ENCODE data around the gene ASB18. TPM values are rescaled to one million over a fixed set of nuclear protein-coding genes. Genes with fewer than 3 reads are reported as not detected.
A peak's percentile ranks its signal among the peaks of the same experiment; 100 is the strongest.

Gene ASB18
- total and polyA plus RNA-seq, 7 experiments from 2014 or later = not detected

DNA sequence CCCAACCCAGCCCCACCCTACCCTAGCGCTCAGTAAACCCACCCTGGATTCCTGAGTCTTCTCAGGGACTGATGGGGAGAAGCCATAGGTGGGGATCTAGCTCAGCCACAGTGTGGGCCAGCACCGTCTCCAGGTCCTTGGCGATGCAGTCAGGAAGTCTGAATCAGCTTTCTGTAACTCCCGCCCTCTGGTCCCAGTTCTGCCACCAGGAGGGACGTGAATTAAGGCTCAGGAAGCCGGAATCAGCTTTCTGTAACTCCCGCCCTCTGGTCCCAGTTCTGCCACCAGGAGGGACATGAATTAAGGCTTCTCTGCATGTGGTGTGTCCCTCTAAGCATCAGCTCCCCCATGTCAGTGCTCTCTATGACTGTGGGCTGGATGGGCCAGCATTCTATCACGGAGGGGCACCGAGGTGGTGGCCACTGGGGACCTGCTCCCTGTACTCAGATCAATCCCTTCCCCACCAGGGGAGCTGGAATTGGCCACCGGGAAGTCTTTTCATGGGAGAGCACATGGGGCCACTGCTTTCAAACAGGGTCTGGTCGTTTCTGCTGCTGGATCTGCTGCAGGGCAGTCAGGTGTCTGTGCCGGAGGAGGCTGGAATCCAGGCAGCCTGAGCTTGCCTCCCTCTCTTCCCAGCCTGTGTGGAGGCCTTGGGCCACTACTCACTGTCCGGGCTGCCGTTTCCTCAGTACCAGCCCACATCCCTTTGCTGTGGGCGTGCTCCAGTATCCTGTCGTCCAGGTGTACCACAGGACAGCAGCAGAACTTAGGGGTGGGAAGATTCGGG lies 24.7 kb downstream of the ASB18 start:
- no peak overlapping the region for H3K27ac ChIP-seq (ENCODE audit: low read depth, low read length)
- Mint-ChIP-seq H3K4me3 (no peak overlapping the region), H3K27ac (no peak overlapping the region), H3K36me3 (peaks cover 0 to 4% (median 2%) of the 10 kb centered on the region in 5 donors), H3K4me1 (peaks cover 0 to 8% (median 4%) of the 10 kb centered on the region in 7 donors), H3K9me3 (peaks cover 0 to 9% (median under 1%) of the 10 kb centered on the region in 11 donors), H3K27me3 (peaks cover 35 to 60% (median 41%) of the 10 kb centered on the region in 5 donors)
- ChIA-PET POLR2A (no interaction called here), CTCF (no interaction called here)
- H3K9me3 ChIP-seq (ENCODE audit: control insufficient read depth in 2 of 3, low read length in 3 of 3) = no peaks in the 10 kb centered on the region
- intact Hi-C loops (cut with micrococcal nuclease) = no loop called here
- no peaks in the 10 kb centered on the region for H3K27me3 ChIP-seq (ENCODE audit: control insufficient read depth in 2 of 2, insufficient read depth in 2 of 2, low read length in 2 of 2)
- no peaks in the 10 kb centered on the region for H3K36me3 ChIP-seq (ENCODE audit: control insufficient read depth in 2 of 3, insufficient read depth in 3 of 3, low read length in 3 of 3)
- no peak for DNase-seq
- no peak overlapping the region for H3K4me3 ChIP-seq (ENCODE audit: low read length)
- ATAC-seq = no peak
- H3K4me1 ChIP-seq (ENCODE audit: control insufficient read depth in 2 of 2, insufficient read depth in 2 of 2, low read length in 2 of 2) = no peaks in the 10 kb centered on the region

DNA sequence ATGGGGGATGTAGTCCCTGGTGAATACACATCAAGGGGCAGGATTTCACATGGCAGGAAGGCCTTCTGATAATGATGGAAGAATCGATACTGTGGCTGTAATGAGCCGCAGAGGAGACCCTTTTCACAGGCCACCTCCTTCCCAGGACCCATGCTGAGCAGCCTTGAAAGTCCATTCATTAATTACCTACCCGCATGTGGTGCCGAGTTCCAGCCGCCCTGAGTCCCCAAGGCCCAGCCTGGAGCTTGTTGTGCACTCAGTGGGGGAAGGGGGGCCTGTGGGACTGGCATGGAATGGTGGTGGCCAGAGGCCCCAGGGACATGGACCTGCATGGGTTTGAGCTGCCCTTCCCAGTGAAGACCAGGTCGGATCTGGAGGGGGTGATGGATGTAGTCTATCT lies 25.5 kb downstream of the ASB18 start:
- Mint-ChIP-seq H3K9me3 (peaks cover 0 to 17% (median 4%) of the 10 kb centered on the region in 11 donors), H3K36me3 (peaks cover 0 to 4% (median 2%) of the 10 kb centered on the region in 5 donors), H3K27ac (no peak overlapping the region), H3K4me1 (peaks cover 0 to 8% (median 4%) of the 10 kb centered on the region in 7 donors), H3K4me3 (no peak overlapping the region), H3K27me3 (peaks cover 40 to 67% (median 48%) of the 10 kb centered on the region in 5 donors)
- Histone ChIP-seq H3K9me3 (ENCODE audit: control insufficient read depth in 2 of 3, low read length in 3 of 3) (no peaks in the 10 kb centered on the region), H3K4me1 (ENCODE audit: control insufficient read depth in 2 of 2, insufficient read depth in 2 of 2, low read length in 2 of 2) (no peaks in the 10 kb centered on the region), H3K27ac (ENCODE audit: low read depth, low read length) (no peak overlapping the region), H3K36me3 (ENCODE audit: control insufficient read depth in 2 of 3, insufficient read depth in 3 of 3, low read length in 3 of 3) (no peaks in the 10 kb centered on the region), H3K27me3 (ENCODE audit: control insufficient read depth in 2 of 2, insufficient read depth in 2 of 2, low read length in 2 of 2) (no peaks in the 10 kb centered on the region), H3K4me3 (ENCODE audit: low read length) (no peak overlapping the region)
- ATAC-seq (no peak), DNase-seq (no peak)
- CTCF ChIA-PET = no interaction called here
- intact Hi-C loops (cut with micrococcal nuclease) = no loop called here
- POLR2A ChIA-PET = no interaction called here

DNA sequence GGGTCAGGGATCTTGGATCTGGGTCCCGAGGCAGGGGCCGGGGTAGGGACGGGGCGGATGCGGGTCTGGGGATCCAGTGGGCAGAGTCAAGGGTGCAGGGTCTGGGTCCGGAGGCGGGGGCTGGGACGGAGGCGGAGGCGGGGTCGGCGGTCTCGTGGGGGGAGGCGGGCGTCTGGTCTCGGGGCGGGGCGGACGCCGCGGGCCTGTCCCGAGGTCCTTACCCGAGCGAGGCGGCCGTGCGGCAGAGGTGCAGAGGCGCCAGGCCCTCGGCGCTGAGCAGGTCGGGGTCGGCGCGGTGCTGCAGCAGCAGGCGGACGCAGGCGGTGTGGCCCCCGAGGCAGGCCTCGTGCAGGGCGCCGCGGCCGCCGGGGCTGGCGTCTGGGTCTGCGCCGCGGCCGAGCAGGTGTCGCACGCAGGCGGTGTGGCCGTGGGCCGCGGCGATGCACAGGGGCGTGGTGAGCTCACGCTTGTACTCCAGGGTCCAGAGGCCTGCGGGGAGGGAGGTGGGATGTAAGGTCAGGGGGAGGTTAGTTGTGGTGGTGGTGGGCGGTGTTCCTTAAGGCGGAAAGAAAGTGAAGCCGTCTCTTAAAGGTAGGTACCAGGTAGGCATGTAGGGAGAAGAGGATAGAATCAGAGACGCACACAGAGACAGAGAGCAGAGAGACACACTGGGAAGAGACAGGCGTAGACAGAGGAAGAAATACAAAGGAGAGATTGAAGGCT lies 26.6 kb downstream of the ASB18 start:
- Mint-ChIP-seq H3K4me3 (peak overlapping the region in 1 of 10 donors; percentile 67), H3K27ac (no peak overlapping the region), H3K4me1 (peaks cover 0 to 8% (median 4%) of the 10 kb centered on the region in 7 donors), H3K9me3 (peaks cover 0 to 26% (median 7%) of the 10 kb centered on the region in 11 donors), H3K27me3 (peaks cover 40 to 72% (median 51%) of the 10 kb centered on the region in 5 donors), H3K36me3 (peaks cover 0 to 4% (median 2%) of the 10 kb centered on the region in 5 donors)
- Histone ChIP-seq H3K4me3 (ENCODE audit: low read length) (no peak overlapping the region), H3K9me3 (ENCODE audit: control insufficient read depth in 2 of 3, low read length in 3 of 3) (no peaks in the 10 kb centered on the region), H3K4me1 (ENCODE audit: control insufficient read depth in 2 of 2, insufficient read depth in 2 of 2, low read length in 2 of 2) (no peaks in the 10 kb centered on the region), H3K36me3 (ENCODE audit: control insufficient read depth in 2 of 3, insufficient read depth in 3 of 3, low read length in 3 of 3) (no peaks in the 10 kb centered on the region), H3K27ac (ENCODE audit: low read depth, low read length) (no peak overlapping the region), H3K27me3 (ENCODE audit: control insufficient read depth in 2 of 2, insufficient read depth in 2 of 2, low read length in 2 of 2) (no peaks in the 10 kb centered on the region)
- intact Hi-C loops (cut with micrococcal nuclease) = no loop called here
- DNase-seq = no peak
- POLR2A ChIA-PET = no interaction called here
- no peak for ATAC-seq
- CTCF ChIA-PET = no interaction called here

DNA sequence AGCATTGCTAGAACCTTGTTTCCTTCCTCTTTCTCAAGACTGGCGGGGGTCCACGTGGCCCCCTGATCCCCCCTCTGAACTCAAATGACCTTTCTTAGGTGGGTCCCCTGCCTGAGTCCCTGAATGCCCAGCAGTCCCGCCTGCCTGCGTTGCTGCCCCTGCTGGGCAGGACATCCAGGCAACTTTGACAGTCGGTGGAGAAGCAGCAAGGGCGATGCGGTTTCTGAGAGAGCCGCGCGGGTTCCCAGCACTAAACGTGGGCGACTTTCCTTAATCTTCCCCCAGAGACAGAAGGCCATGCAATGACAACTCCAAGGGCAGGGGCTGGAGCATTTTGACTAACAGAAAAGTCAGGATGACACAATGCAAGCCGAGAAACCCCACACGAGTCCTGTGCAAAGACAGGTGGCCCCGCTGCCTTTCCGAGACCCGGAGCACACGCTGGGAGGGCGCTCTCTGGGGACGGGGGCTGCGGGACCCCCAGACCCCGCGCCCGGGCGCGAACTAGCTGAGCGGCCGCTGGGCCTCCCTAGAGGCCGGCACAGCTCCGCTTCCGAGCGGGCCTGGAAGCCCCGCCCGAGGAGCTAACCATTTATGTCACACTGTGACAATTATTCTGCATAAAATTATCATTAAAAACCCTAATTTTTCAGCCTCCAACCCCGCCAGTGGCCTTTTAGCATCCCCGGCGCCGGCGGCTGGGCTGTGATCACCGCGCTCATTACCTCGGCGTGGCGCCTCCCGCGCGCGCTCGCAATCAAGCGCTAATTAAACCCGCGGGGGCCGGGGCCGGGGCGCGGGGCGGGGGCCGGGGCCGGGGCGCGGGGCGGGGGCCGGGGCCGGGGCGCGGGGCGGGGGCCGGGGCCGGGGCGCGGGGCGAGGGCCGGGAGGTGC lies 27.4 kb downstream of the ASB18 start:
- ChIA-PET CTCF (no interaction called here), POLR2A (no interaction called here)
- Mint-ChIP-seq H3K4me1 (peaks cover 0 to 8% (median 4%) of the 10 kb centered on the region in 7 donors), H3K4me3 (peak overlapping the region in 4 of 10 donors; percentile 8 to 63 (median 36)), H3K27ac (no peak overlapping the region), H3K36me3 (peaks cover 0 to 4% (median 2%) of the 10 kb centered on the region in 5 donors), H3K9me3 (peaks cover 0 to 32% (median 11%) of the 10 kb centered on the region in 11 donors), H3K27me3 (peaks cover 40 to 69% (median 51%) of the 10 kb centered on the region in 5 donors)
- ATAC-seq (no peak), DNase-seq (no peak)
- H3K9me3 ChIP-seq (ENCODE audit: control insufficient read depth in 2 of 3, low read length in 3 of 3) = no peaks in the 10 kb centered on the region
- H3K36me3 ChIP-seq (ENCODE audit: control insufficient read depth in 2 of 3, insufficient read depth in 3 of 3, low read length in 3 of 3) = no peaks in the 10 kb centered on the region
- no peaks in the 10 kb centered on the region for H3K27me3 ChIP-seq (ENCODE audit: control insufficient read depth in 2 of 2, insufficient read depth in 2 of 2, low read length in 2 of 2)
- no peak overlapping the region for H3K27ac ChIP-seq (ENCODE audit: low read depth, low read length)
- no peak overlapping the region for H3K4me3 ChIP-seq (ENCODE audit: low read length)
- H3K4me1 ChIP-seq (ENCODE audit: control insufficient read depth in 2 of 2, insufficient read depth in 2 of 2, low read length in 2 of 2) = no peaks in the 10 kb centered on the region
- intact Hi-C loops (cut with micrococcal nuclease) = no loop called here

DNA sequence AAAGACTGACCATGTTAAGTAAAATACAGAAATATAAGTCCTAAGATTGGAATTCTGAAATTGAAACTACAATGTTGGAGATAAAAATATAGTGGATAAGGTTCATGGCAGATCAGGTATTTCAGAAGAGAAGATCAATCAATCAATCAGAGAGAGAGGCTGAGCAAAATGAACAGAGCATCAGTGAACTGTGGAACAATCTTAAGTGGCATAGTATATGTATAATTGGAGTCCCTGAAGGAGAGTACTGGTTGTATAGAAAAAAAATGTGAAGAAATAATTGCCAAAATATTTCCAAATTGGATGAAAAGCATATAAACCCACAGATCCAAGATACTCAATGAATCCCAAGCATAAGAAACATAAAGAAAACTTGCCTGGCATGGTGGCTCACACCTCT lies 35.0 kb downstream of the ASB18 start:
- no peaks in the 10 kb centered on the region for H3K4me1 Mint-ChIP-seq
- POLR2A ChIA-PET = no interaction called here

DNA sequence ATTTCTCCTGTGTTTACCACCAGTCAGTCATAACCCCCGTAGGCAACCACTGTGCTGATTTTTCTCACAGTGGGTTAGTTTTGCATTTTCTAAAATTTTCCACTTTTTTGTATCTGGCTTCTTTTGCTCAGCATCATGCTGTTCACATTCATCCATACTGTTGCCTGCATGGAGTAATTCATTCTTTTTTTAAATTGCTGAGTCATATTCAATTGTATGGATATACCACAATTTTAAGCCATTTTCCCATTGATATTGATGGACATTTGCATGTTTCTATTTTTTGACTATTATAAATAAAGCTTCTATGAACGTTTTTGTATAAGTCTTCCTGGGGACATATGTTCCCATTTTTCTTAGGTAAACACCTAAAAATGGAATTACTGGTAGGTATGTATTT lies 40.5 kb downstream of the ASB18 start:
- H3K4me1 ChIP-seq (ENCODE audit: control insufficient read depth in 2 of 2, insufficient read depth in 2 of 2, low read length in 2 of 2) = no peaks in the 10 kb centered on the region
- POLR2A ChIA-PET = no interaction called here
- no peak overlapping the region for H3K4me3 ChIP-seq (ENCODE audit: low read length)
- no peak overlapping the region for H3K27ac ChIP-seq (ENCODE audit: low read depth, low read length)
- CTCF ChIA-PET = no interaction called here
- intact Hi-C loops (cut with micrococcal nuclease) = no loop called here
- Mint-ChIP-seq H3K27ac (no peak overlapping the region), H3K36me3 (peaks cover 0 to 12% (median 0%) of the 10 kb centered on the region in 5 donors), H3K4me3 (no peak overlapping the region), H3K9me3 (peaks cover 3 to 51% (median 13%) of the 10 kb centered on the region in 11 donors), H3K27me3 (peaks cover 0 to 36% (median 16%) of the 10 kb centered on the region in 5 donors), H3K4me1 (no peaks in the 10 kb centered on the region)
- ATAC-seq (no peak), DNase-seq (no peak)
- H3K36me3 ChIP-seq (ENCODE audit: control insufficient read depth in 2 of 3, insufficient read depth in 3 of 3, low read length in 3 of 3) = no peaks in the 10 kb centered on the region
- H3K9me3 ChIP-seq (ENCODE audit: control insufficient read depth in 2 of 3, low read length in 3 of 3) = peaks cover 0 to 21% (median 0%) of the 10 kb centered on the region in 3 experiments
- no peaks in the 10 kb centered on the region for H3K27me3 ChIP-seq (ENCODE audit: control insufficient read depth in 2 of 2, insufficient read depth in 2 of 2, low read length in 2 of 2)

More for the DNA sequence above, 35.0 kb downstream of the ASB18 start:
- Histone ChIP-seq H3K27ac (ENCODE audit: low read depth, low read length) (no peak overlapping the region), H3K9me3 (ENCODE audit: control insufficient read depth in 2 of 3, low read length in 3 of 3) (peaks cover 0 to 20% (median 0%) of the 10 kb centered on the region in 3 experiments), H3K4me3 (ENCODE audit: low read length) (no peak overlapping the region), H3K27me3 (ENCODE audit: control insufficient read depth in 2 of 2, insufficient read depth in 2 of 2, low read length in 2 of 2) (no peaks in the 10 kb centered on the region), H3K36me3 (ENCODE audit: control insufficient read depth in 2 of 3, insufficient read depth in 3 of 3, low read length in 3 of 3) (no peaks in the 10 kb centered on the region), H3K4me1 (ENCODE audit: control insufficient read depth in 2 of 2, insufficient read depth in 2 of 2, low read length in 2 of 2) (no peaks in the 10 kb centered on the region)
- no peak overlapping the region for H3K27ac Mint-ChIP-seq
- intact Hi-C loops (cut with micrococcal nuclease) = no loop called here
- ATAC-seq (no peak), DNase-seq (no peak)
- CTCF ChIA-PET = no interaction called here
- H3K36me3 Mint-ChIP-seq = peaks cover 0 to 13% (median 0%) of the 10 kb centered on the region in 5 donors
- no peak overlapping the region for H3K4me3 Mint-ChIP-seq
- peaks cover 10 to 78% (median 34%) of the 10 kb centered on the region in 11 donors for H3K9me3 Mint-ChIP-seq
- H3K27me3 Mint-ChIP-seq = peaks cover 4 to 54% (median 39%) of the 10 kb centered on the region in 5 donors

Measured in naive thymus-derived CD4-positive, alpha-beta T cell (primary cell).